Forelimb muscle (tissue), 1 donor: ENCODE measurements around the gene CTCF. TPM values are rescaled to one million over a fixed set of nuclear protein-coding genes. Genes with fewer than 3 reads are reported as not detected.

Source experiments
- DNase-seq: peaks from one replicate; pipeline ENCODE4 v3.0.0-alpha.2; 2013; ENCODE audit warnings: low read depth
- polyA plus RNA-seq: library from polyadenylated mRNA; unstranded; fragments of 120-200 nt; gene quantifications from one replicate; pipeline ENCODE4 v1.2.1, GENCODE V29; 2013; ENCODE audit not compliant: insufficient read length

Gene CTCF
- polyA plus RNA-seq, 1 donor: 35.8 TPM

DNA sequence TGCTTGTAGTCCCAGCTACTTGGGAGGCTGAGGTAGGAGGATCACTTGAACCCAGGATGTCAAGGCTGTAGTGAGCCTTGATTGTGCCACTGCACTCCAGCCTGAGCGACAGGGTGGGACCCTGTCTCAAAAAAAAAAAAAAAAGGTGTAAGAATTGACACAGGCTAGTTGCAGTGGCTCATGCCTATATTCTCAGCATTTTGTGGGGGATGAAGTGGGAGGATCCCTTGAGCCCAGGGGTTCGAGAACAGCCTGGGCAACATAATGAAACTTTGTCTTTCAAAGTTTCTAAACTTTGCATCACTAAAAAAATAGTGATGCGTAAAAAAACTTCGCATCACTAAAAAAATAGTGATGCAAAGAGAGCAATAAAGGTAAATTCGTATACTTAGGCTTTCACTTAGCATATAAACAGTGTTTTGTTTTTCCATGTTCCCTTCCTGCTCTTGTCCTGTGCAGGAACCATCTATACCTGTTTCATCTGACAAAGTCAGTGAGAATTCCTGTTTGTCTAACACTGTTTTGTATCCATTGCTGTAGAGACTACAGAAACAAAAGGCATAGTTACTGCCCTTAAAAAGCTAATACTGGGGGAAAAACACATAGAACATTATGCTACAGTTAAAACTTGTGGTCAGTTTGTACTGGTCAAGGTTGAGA, 32.1 kb downstream of the CTCF start:
- no peak for DNase-seq

DNA sequence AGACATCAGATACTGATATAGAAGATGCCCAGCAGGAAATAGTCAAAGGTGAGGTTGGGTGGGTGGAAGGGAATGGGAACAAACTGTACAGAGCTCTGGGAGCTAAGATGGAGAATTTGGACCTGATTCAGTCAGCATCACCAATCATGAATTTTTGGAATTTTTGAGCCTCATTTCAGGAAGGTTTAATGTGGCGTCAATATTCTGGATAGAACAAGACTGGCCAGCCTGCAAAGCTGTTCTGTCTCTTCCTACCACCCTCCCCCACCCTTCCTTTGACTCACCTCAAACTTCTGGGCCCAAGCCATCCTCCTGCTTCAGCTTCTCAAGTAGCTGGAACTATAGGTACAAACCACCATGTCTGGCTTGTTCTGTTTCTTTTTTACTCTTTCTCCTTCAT, 32.6 kb downstream of the CTCF start:
- no peak for DNase-seq

DNA sequence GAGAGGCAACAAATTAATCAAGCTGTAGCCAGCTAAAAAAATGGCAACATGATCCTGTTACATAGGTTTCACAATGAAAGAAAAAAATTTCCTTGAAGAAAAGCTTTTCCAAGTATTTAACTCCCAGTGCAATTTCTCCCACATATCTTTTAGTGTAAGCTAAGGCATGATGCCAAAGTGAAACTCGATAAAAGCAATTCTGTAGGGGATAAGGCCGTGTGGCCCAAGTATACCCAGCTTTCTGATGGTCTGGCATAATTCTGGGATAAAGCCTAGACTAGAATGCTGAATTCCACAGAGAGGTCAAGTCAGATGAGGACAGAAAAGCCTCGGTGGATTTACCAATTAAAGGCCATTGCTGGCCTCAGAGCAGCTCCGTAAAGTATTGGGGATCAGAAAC, 36.2 kb downstream of the CTCF start:
- no peak for DNase-seq

DNA sequence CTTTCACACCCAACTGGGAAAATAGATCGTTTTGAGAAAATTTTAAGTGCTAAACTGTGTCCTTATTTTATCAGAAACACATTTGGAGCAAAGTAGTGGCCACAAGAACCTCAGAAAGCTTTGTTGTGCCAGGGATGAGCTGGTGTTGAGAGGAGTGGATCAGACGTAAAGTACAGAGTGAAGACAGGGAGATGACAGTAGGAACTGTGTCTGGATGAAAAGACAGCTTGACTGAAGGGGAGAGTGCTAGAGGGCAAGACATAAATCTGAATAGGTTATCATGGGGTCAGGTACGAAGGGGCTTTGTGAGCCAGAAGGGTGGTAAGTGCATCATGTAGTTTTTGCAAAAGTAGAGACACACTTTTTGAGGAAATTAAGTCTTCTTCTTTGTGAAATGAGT, 43.3 kb downstream of the CTCF start:
- DNase-seq: no peak

DNA sequence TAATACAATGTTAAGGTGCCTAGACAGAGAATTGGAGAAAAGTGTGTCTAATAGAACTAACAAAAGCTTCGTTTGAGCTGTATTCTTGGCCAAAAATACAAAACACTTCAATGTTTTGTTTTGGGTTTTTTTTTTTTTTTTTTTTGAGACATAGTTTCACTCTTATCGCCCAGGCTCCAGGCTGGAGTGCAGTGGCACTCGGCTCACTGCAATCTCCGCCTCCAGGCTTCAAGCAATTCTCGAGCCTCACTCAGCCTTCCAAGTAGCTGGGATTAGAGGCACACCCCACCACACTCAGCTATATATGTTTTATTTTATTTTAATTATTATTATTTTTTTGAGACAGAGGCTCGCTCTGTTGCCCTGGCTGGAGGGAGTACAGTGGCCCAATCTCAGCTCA, 44.3 kb downstream of the CTCF start:
- DNase-seq: no peak

DNA sequence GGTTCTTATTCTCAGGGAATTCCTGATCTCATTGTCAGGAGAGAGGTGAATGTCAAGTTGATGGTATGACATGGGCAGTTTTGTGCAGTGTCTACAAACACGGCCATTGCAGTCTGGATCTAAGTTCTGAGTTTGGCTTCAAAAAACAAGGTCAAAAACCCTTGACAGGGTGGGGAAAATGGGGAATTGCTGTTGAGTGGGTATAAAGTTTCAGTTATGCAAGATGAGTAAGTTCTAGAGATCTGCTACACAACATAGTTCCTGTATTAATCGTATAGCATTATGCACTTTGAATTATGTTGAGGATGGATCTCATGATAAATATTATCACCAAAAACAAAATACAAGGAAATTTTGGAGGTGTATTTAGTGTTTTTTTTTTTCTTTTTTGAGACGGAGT, 46.0 kb downstream of the CTCF start:
- DNase-seq: no peak

DNA sequence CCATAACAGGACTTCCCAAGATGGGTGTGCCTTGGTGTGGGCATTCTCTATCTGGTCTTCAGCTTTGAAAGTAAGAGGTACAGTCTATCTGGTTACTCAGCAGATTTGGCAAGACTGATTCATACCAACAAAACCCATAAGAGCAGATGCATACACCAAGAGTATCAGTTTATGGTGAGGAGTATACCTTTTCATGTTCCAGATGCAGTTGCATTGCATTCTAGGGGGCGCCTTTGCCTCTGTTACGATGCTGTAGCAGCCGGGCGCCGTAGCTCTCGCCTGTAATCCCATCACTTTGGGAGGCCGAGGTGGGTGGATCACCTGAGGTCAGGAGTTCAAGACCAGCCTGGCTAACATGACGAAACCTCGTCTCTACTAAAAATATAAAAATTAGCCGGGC, 51.5 kb downstream of the CTCF start:
- DNase-seq: no peak

DNA sequence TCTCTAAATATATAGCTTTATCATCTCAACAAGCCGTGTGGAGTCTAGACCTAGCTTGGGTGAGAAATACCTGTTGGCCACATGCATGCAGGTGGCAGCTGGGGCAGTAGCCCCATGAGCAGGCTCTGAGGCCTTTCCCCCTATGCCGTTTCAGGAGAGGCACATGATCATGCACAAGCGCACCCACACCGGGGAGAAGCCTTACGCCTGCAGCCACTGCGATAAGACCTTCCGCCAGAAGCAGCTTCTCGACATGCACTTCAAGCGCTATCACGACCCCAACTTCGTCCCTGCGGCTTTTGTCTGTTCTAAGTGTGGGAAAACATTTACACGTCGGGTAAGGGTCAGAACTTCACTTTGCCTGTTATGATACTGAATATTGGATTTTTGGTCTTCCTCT, 65.9 kb downstream of the CTCF start:
- no peak for DNase-seq

DNA sequence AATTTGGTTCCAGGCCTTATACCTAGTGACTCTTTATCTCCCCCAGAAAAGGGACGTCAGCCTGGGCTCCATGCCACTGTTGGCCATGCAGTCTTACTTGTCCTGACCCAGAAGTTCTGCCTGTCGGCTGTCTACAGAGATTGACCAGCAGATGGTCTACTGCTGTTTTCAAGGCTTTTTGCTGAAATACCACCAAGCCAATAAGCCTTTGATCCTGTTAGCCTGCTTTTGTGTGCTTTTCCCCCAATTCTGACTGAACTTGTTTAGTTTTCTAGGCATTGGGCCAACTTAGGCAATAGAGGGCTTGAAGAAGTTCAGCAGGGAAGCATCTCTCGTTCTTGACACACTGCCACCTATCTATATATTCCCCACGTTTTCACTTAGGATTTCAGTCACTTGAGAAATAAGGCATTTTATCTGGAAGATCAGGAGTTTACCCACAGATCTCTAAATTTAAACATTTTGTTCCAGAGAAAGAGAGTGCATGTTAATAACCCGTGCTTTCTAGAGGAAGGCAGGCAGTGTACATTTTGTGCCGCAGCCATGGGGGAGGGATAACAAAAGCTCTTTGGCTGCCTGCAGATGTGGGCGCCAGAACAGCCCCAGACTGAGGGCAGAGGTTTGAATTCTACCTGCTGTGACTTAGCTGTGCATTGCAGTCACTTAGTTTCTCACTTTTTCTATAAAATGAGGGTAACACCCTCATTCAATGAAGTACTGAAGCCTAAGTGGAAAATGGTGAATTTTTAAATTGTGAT, 70.3 kb downstream of the CTCF start:
- no peak for DNase-seq

DNA sequence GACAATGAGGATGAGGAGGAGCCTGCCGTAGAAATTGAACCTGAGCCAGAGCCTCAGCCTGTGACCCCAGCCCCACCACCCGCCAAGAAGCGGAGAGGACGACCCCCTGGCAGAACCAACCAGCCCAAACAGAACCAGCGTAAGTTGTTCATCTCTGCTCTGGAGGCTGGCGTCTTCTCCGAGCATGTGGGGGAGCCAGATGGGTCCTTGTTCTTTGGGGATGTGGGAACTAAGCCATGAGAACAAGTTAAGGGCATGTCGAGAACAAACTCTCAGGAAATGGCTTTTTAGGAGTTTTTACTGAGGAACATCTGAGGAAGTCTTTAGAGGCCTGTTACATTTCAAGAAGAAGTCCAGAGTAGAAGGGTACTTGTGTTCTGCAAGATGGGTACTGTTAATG, 74.4 kb downstream of the CTCF start:
- DNase-seq: no peak

DNA sequence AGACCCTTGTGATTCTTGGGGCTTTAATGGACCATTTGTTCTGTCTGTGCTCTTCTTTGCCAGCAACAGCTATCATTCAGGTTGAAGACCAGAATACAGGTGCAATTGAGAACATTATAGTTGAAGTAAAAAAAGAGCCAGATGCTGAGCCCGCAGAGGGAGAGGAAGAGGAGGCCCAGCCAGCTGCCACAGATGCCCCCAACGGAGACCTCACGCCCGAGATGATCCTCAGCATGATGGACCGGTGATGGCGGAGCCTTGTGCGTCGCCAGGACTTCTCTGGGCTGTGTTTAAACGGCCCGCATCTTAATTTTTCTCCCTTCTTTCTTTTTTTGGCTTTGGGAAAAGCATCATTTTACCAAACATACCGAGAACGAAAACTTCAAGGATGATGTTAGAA, 75.3 kb downstream of the CTCF start:
- no peak for DNase-seq

DNA sequence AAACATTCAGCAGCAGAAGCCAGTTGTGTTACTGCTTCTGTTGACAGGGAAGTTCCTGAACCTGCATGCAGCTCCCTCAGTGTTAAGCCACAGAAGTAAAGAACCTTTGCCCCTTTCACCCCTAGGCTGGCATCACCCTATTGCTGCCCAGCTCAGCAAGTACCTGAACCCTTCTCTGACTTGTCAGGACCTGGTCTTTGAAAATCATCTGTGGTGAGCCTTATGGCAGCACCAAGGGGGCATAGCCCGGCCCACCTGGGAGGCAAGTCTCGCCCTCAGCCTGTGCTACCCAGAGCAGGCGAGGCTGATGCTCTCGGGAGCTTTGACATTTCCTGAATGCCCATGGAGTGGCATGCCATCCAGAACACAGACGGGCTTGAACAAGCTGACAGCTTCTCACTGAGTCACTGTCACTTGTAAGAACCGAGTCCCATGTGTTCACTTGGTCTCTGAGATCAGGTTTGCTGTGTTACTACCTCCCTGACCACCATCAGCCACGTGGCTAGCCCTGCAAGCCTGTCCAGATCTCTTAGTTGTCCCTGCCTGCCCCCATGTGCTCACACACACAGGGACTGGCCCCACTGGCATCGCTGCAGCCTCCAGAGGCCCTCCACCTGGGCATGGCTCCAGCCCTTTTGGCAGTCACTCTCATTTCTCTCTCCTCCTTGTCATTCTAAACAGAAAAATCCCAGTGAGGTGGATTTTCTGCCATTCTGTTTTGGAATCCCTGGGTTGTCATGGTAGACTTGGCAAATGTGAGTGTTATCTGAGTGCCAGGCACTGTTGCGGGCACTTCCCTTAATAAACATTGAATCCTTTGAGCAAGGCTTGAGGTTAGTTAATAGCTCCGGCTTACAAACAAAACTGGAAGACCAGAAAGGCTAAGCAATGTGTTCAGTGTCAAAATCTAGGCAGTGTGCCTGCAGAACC, 79.7 kb downstream of the CTCF start:
- no peak for DNase-seq

DNA sequence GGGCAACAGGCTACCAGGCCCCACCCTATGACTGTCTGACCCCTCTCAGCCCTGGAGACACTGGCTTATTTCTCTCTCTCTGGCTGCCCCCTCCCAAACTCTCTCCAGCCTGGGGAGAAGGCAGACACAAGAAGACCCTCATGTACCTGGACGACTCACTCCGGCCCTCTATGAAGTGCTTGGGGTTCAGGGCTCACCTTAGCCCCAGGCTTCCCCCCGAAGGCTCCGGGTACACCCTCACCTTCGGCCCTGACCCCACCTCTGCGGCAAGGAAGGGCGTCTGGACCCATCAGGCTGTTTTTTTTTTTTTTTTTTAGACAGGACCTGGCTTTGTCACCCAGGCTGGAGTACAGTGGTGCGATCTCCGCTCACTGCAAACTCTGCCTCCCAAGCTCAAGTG, 81.7 kb downstream of the CTCF start:
- DNase-seq: no peak

DNA sequence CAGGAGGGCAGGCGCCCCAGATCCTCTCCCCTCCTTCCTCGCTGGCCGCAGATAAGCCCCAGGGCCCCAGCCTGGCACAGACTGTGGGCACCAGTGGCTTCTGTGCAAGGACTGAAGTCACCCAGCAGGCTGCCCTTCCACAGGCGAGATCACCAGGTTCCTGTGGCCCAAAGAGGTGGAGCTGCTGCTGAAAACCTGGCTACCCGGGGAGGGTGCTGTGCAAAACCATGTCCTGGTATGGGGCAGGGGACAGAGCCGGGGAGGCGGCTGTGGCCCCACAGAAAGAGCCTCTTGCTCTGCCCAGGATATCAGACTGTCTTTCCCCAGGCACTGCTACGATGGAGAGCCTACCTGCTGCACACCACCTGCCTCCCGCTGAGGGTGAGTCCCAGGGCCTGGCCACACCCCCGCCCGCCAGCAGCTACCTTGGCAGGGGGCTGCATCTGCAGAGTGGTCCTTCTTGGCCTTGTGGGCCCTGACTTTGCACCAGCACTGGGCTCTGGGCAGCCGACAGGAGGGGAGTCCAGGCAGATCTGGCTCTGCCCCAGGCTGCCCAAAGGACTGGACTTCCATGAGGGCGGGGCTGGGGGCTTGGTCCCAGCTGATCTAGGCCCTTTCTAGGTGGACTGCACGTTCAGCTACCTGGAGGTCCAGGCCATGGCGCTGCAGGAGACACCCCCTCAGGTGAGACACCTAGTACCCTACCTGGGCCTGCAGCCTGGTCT, 83.2 kb downstream of the CTCF start:
- DNase-seq: no peak

DNA sequence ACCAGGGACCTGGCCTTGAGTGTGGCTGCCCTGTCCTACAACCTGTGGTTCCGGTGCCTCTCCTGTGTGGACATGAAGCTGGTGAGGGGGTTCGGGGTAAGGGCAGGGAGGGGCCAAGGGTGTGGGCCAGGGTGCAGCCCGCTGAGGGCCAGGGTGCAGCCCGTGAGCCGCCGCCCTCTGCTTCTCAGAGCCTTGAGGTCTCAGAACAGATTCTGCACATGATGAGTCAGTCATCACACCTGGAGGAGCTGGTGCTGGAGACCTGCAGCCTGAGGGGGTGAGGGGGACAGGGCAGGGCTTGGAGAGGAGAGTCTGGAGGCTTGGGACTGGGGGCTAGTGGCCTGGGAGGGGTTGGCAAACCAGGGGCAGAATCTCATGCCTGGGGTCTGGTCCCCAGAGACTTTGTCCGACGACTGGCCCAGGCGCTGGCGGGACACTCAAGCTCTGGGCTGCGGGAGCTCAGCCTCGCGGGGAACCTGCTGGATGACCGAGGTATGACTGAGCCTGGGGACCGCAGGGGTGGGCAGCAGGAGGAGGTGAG, 84.9 kb downstream of the CTCF start:
- DNase-seq: no peak

DNA sequence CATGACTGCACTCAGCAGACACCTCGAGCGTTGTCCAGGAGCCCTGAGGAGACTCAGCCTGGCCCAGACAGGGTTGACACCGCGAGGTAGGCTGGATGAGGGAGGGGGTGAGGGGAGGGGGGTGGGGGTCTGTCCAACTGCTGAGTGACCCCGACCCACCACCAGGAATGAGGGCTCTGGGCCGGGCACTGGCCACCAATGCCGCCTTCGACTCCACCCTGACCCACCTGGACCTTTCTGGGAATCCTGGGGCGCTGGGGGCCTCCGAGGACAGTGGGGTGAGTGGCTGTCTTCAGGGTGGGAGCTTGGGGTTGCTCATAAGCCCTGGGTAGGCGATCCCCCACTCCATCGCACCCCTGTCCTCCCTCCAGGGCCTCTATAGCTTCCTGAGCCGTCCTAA, 85.4 kb downstream of the CTCF start:
- DNase-seq: no peak

DNA sequence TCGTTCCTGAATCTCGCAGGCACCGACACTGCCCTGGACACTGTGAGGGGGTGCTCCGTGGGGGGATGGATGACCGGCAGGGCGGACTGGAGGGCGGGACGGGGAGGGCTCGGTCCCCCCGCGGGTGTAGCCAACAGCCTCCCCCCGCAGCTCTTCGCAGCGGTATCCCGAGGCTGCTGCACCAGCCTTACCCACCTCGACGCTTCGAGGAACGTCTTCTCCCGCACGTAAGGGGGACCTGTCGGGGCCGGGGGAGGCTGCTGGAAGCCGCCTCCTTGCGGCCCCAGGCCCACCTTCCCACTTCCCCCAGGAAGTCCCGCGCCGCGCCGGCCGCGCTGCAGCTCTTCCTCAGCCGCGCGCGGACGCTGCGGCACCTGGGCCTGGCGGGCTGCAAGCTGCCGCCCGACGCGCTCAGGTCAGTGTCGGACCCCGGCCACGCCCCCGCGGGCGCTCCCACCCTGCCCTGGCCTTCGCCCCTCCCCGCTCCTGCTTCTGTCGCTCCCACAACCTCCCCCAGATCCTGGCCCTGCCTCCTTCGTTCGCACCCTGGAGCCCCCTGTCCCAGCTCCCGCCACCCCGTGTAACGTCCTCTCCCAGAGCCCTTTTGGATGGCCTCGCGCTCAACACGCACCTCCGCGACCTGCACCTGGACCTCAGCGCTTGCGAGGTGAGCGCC, 85.9 kb downstream of the CTCF start:
- no peak for DNase-seq

DNA sequence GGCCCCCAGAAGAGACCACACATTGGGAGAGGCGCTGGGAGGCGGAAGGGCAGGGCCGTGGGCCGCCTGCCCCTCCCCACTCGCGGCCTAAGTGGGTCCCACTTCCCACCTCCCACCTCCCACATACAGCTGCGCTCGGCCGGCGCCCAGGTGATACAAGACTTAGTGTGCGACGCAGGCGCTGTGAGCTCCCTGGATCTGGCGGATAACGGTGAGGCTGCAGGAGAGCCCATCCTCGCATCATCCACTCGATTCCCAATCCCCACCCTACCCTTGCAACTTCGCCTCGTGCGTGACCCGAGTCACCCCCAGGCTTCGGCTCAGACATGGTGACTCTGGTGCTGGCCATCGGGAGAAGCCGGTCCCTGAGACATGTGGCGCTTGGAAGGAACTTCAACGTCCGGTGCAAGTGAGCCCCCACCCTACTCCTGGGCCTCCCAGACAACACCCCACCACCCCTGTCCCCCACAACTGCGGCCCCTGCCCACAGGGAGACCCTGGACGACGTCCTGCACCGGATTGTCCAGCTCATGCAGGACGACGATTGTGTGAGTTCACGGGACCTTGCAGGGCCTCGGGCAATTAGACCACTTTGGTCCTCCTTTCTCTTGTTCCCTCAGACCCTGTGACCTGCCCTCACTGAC, 86.6 kb downstream of the CTCF start:
- DNase-seq: no peak

DNA sequence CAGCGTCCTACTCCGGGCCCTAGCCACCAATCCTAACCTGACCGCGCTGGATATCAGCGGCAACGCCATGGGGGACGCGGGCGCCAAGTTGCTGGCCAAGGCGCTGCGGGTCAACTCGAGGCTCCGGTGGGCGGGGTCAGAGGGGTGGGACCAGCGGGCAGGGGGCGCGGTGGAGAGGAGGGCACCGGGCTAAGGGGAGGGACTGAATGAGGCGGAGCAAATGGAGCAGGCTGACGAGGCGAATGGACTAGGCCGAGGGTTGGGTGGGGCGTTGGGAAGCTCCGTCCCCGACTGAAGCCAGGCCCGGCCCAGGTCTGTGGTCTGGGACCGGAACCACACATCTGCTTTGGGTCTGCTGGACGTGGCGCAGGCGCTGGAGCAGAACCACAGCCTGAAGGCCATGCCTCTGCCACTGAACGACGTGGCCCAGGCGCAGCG, 87.2 kb downstream of the CTCF start:
- DNase-seq: no peak

DNA sequence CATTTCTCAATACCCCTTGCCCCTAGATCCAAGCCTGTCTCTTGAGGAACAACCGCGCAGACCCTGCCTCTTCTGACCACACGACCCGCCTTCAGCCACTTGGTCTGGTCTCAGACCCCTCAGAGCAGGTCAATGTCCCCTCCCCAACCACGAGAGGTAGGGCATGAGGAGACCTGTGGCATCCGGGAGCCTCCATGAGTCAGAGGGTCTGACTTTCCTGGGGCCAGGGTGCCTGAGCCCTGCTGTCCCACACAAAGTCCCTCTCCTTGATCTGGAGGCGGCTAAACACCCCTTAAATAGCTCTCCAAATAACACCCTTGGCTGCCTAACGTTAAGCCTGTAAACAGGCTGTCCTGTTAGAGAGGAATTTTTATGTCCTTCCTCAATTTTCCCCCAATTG, 87.7 kb downstream of the CTCF start:
- no peak for DNase-seq

DNA sequence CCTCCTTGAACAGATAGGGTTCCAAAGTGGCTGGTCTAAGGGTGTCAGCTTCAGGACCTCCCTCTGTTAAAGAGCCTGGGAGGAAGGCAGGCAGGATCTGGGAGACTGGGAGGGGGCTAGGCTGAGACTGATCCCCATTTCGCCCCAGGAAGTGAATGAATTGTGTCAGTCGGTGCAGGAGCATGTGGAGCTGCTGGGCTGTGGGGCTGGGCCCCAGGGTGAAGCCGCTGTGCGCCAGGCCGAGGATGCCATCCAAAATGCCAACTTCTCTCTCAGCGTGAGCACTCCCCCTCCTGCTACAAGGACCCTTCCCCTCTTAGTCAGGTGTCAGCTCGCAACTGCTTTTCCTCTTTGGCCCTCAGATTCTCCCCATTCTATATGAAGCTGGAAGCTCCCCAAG, 88.7 kb downstream of the CTCF start:
- DNase-seq: no peak
